HS-27A (cell line): ENCODE data around the gene DHX29.

Experiments used
- DNase-seq: peaks from one replicate; pipeline ENCODE4 v3.0.0-alpha.2; 2012; ENCODE audit warnings: low read depth, missing footprints

DHX29 gene

DNA sequence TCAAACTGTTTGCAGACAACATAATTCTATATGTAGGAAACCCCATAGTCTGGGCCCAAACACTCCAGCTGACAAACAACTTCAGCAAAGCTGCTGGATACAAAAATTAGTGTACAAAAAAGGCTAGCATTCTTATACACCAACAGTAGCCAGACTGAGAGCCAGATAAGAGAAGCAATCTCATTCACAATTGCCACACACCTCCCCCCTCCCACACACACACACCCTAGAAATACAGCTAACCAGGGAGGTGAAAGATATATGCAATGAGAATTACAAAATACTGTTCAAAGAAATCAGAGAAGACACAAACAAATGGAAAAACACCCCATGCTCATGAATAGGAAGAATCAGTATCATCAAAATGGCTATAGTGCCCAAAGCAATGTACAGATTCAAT, 9.3 kb upstream of the DHX29 start:
- no peak for DNase-seq

DNA sequence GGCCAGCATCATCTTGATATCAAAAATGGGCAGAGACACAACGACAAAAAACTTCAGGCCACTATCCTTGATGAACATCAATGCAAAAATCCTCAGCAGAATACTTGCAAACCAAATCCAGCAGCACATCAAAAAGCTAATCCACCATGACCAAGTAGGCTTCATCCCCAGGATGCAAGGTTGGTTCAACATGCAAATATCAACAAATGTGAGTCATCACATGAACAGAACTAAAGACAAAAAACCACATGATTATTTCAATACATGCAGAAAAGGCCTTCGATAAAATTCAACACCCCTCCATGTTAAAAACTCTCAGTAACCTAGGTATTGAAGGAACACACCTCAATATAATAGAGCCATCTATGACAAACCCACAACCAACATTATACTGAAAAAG, 8.8 kb upstream of the DHX29 start:
- DNase-seq, result no peak

DNA sequence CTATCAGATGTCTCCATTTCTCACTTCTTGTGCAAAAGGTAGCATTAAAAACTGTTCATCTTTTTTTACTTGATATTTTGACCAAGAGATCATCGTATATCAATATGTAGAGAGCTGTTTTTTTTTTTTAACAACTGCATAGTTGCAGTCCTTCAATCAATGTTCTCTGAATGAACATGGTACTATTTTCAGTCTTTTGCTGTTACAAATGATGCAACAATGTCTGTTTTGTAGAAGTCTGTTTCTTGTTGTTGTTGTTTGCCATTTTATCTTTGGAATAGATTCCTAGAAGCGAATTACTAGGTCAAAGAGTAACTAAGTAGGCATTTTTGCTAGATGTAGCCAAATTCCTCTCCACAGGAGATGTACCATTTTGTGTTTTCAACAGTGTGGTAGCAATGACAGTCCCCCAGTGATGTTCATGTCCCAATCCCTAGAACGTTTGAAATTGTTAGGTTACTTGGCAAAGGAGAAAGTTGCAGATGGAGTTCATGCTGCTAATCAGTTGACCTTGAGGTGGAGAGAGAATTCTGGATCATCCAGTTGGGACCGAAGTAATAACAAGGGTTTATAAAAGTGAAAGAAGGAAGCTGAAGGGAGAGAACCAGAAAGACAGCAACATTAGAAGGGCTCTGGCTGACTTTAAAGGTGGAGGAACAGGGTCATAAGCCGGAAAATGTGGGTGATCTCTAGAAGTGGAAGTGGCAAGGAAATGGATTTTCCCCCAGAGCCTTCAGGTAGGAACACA, 6.5 kb upstream of the DHX29 start:
- no peak for DNase-seq

DNA sequence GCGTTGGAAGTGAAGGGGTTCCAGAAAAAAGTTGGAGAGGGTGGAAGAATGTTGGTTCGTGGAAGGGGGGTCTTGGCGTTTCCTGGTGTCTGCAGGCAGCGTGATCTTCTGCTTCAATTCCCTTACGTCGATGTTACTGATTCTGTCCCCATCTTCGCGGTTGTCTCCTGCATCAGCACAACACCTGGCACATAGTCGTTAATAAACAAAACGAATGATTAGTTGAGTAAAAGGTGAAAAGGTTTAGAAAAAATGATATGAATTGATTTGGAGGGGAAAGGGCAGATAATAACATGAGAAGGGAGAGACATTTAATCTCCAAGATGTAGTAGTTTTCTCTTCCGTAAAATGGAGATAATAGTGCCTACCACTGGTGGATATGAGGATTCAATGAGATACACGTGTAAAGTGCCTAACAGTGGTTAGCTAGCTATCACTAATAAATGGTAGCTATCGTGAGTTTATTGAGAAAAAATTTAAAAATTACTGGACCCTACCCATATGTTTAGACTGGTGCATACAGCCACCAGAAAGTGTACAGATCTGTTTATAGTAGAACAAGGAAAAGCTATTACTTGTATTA, 851 bp upstream of the DHX29 start:
- no peak for DNase-seq

DNA sequence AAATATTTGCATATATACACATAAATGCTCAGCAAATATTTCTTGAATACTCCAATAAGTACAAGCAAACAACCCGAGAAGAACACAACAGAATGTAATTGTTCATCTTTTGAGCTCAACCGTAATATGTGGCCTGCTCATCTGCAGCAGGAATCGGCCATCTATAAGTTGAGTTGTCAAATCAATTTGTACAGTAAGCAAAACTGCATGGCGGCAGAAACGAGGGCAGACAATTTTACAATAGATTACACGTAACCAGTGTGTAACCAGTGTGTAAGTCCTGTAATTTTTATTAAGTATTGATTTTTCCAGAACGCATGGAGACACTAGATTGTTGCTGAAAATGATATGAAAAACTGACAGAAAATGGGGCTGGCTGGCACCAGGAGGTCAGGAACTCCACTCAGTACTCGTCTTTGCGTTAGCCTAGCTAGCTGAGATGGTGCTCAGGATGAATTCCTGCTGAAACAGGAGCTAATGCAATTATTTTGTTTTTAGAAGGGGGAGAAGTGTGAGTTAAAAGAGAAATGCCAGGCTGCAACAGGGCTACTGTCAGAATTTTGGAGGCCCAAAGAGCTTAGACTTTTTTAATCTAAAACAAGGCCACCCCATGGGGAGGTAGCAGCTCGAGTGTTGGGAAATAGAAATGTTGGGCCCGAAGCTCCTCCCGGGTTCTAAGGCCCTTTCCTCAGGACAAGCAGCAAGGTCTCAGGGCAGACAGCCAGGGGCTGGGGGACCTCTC, 682 bp downstream of the DHX29 start:
- no peak for DNase-seq

DNA sequence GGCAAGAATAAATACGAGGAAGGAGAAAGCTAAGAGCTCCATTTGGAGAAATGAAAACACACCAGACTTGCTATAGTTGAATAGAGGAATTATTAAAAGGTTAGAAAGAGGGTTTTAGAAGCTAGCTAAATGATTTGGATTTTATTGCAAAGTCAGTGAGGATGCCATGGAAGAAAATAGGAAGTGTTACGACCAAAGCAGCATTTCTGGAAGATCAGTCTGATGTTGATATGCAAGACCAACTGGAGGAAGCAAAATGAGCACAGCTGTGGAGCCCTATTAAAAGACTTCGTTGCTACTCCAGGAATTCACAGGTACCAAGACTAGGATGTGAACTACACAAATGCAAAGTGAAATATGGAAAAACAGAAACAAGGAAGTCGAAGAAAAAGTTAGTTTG, 2.1 kb downstream of the DHX29 start:
- DNase-seq, result no peak

DNA sequence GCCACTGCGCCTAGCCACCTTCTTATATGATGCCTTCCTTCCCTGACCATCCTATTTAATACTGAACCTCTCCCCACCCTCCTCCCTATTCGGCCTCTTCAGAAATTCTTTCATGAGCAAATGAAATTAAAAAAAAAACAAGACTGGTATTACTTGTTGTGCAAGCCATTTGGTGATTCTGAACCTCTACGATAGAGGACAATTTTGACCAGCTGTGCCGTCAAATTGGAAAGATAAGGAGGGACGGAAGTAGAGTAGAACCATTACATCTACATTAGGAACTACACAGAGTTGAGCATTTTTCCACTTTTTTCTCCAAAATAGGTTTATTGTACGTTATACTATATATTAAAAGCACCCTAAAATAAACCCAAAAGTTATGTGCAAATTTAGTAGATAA, 2.9 kb downstream of the DHX29 start:
- DNase-seq, result no peak

DNA sequence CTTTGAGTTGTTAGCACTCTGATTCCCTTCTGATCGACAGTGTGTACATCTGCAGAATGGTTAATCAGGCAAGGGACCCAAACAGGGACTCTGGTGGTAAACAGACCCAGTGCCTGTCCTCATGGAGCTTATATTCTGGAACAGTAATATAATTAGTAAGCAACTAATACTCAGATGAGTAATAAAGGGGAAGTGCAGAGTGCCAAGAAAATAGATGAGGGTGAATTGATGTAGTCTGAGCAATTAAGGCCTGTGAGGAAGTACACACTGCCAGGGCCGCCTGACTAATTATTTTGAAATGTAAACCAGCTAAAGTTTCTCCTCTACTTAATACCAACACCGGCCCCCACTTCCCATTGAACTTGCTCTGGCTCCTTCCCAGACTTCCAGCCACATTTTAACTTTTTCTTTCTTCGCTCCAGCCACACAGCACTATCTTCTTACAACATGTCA, 4.2 kb downstream of the DHX29 start:
- no peak for DNase-seq

DNA sequence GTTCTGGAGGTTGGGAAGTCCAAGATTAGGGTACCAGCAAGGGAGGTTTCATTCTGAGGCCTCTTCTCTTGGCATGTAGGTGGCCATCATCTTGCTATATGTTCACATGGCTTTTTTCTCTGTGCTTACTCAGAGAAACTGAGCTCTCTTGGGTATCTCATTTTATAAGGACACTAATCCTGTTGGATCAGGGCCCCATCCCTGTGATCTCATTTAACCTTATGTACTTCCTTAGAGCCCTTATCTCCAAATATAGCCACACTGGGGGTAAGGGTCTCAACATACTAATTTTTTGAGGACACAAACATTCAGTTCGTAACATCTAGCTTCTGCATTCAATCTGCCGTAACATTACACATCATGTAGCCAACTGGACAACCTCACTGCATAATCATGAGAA, 6.6 kb downstream of the DHX29 start:
- DNase-seq, result no peak

DNA sequence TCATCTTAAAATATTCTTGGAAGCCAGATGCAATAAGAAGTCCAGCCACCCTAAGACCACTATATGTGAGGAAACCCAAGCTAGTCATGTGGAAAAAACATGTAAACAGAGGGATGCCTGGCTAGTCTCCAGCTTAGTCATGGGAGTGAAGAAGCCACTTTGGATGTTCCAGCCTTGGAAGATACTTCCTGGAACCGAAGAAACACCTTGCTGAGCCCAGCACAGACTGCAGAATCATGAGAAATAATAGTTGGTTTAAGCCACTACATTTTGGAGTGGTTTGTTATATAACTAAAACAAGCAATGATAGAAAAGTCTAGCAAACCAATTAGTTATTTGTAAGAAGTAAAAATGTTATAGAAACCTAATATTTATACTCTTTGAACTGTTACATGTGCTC, 12.6 kb downstream of the DHX29 start:
- DNase-seq, result no peak

DNA sequence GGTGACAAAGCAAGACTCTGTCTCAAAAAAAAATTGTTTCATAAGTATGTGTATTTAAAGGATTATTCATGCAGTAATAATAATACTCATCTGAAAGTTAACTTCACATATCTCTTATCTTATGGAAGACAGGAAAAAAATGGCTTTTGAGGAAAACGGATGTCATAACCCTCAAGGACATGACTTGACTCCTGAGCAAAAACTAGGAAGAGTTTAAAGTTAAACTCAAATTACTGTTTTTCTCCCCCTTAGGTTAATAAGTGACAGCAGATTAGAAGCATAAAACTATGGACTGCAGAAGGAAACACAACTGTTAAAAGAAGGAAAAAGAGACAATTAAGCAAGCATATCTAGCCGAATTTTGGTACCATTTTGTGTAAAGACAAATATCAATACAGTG, 16.5 kb downstream of the DHX29 start:
- no peak for DNase-seq

DNA sequence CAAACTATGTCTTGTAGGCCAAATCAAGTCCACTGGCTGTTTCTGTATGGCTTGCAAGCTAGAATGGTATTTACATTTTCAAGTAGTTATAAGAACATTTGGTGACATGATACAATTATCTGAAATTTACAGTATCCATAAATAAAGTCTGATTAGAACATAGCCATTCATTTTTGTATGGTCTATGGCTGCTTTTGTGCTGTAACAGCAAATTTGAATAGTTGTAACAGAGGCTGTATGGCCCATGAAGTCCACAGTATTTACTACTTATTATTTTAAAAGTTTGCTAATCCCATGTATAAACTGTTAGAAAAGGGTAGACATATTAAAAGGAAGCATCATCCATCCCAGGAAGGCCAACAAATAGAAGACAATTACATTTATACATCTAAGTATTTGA, 17.7 kb downstream of the DHX29 start:
- DNase-seq, result no peak

DNA sequence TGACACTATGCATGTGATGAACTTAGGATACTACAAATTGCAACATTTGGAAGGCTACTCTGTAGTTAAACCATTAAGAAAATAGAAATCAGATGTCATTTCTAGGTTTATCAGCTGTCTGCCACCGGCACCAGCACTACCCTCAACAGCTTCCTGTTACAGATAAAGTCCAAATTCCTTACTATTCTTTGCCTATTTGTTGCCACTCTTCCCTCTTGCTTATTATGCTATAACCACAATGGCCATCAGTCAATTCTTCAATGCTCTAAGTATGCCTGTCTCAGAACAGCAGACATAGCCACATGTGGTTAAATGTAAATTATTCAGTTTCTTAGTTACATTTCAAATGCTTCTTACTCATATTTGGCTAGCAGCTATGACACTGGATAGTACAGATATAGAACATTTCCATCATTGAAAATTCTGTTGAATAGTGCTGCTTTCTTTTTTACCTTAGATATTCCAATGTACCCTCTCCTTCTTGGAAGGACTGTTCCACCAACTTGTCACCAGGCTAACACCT, 21.0 kb downstream of the DHX29 start:
- no peak for DNase-seq

DNA sequence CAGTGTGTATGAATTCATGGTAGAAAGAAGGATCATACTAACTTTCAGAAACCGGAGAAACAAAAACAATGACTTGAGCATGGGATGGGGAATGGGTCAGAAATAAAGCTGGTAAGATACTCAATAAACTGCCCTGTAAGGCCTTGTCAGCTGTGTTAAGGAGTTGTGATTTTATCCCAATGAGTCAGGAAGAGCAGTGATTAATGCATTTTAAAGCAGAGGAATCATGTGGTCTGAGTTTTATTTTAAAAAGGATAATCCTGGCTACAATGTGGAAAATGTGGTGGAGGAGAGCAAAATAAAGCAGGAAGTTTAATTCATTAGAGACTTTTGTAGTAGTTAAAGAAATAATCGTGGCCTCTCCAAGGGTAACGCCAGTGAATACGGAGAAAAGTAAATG, 28.7 kb downstream of the DHX29 start:
- DNase-seq, result no peak

DNA sequence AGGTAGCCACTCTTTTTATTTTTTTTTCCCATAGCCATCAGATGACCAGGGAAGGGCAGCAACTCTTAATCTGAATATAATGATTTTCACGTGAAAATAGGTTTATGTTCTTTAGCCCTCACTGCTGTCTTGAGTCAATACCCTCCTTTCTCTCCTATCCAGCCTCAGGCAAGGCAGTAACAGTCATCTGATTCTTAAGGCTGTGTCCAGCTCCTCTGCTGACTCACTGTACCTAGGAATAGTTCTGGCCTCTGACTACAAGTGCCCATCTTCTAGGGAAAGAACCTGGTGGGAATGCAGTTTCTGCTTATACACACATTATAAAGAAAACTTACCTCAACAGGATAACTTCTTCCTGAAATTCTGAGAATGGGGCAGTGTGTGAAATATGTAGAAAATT, 30.7 kb downstream of the DHX29 start:
- no peak for DNase-seq

DNA sequence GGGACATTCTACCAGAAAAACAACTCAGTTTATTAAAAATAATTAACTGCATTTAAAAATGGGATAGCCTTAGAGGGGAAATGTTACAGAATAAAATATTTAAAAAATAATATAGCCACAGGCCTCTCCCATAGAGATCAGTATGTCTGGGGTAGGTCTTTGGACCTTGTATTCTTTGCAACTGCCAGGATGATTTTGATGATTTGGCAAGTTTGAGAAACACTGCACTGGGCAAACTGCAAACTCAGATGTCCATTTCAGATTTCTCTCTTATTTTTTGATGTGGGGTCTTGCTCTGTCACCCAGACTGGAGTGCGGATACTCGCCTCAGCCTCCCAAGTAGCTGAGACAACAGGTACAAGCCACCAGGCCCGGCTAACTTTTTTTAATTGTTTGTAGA, 49.2 kb downstream of the DHX29 start:
- DNase-seq, result no peak

DNA sequence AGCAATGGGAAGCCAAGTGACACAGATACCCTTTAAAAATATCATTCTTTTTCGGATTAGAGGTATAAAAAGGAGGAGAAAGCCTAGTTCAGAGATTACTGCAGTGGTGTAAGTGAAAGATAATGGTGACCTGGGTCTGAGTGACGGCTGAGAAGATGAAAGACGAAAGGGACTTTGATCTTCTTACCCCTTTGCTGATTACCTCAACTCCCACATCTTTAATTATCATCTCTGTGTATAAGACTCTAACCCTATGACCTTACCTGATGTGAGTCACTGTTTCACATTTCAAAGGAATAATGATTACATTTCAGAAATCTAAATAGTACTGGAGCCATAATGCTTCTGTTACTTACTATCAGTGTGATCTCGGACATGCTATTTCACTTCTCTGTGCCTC, 52.7 kb downstream of the DHX29 start:
- DNase-seq, result no peak

DNA sequence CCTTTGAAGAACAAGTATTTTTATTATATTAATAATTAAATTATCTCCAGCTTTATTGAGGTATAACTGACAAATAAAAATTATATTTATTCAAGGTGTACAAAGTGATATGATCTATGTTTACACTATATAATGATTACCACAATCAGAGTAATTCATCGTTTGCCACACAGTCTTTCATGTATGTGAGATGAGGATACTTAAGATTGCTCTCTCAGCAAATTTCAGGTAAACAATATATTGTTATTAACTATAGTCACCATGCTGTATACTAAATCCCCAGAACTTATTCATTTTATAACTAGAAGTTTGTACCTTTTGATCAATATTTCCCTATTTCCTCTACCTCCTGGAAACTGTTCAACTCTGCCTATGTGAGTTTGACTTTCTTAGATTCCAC, 57.4 kb downstream of the DHX29 start:
- no peak for DNase-seq

DNA sequence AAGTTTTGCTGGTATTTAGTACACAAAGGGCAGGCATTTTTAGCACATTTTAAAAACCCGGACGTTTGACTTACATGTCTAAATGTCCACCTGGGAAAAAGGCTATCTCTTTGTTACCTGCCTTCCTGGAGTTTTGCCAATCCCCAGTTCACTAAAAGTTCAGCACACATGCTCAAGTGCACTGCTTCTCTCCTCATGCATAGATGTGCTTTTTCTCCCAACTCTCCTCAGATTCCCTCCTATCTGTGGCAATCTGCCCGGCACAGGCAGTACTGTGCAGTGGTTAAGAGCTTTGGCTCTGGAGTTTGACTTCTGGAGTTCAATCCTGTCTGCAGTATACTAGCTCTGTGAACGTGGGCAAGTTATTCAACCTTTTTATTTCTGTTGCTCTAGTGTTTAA, 65.7 kb downstream of the DHX29 start:
- no peak for DNase-seq

DNA sequence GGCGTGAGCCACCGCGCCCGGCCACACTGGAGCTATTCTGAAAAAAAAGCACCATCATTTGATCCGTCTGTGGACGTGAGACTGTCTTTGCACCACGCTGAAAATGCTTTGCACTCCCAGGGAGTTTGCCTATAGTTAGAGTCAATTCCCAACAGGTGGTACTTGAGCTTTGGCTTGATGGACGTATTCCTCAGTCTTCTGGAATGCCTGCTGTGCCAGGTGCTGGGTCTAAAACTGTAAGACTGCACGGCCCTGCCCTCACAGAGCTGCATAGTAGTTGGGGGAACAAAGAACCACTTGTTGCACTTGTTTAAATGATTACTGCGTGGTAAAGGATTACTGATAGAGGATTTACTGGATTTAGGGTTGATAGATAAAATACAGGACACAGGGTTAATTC, 70.7 kb downstream of the DHX29 start:
- DNase-seq, result no peak

DNA sequence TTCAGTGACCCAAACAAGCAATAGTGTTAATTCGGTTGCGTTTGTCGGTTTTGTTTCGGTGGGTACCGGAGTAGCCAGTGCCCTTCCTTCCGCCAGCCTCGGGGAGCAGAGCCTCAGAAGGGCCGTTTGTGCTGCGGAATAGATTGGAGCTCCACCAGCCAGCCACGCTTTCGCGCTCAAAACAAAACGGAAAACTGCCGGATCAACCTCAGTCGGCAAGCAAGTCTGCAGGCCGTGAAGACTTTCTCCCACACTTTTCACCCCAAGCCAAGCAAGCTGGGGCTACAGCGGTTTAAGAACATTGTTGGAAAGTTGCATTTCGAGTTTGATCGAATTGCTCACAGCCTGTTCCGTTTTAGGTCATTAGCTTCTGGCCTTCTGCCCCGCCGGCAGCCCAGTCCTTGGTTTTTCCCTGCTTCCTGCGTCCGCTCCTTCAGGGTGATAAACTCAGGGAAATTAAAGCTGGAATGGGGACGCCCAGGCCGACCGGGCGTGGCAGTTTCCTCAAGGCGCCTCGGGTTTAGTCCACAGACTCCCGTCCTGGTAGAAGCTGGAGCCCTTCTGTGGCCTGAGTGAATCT, 73.3 kb downstream of the DHX29 start:
- DNase-seq, result no peak

DNA sequence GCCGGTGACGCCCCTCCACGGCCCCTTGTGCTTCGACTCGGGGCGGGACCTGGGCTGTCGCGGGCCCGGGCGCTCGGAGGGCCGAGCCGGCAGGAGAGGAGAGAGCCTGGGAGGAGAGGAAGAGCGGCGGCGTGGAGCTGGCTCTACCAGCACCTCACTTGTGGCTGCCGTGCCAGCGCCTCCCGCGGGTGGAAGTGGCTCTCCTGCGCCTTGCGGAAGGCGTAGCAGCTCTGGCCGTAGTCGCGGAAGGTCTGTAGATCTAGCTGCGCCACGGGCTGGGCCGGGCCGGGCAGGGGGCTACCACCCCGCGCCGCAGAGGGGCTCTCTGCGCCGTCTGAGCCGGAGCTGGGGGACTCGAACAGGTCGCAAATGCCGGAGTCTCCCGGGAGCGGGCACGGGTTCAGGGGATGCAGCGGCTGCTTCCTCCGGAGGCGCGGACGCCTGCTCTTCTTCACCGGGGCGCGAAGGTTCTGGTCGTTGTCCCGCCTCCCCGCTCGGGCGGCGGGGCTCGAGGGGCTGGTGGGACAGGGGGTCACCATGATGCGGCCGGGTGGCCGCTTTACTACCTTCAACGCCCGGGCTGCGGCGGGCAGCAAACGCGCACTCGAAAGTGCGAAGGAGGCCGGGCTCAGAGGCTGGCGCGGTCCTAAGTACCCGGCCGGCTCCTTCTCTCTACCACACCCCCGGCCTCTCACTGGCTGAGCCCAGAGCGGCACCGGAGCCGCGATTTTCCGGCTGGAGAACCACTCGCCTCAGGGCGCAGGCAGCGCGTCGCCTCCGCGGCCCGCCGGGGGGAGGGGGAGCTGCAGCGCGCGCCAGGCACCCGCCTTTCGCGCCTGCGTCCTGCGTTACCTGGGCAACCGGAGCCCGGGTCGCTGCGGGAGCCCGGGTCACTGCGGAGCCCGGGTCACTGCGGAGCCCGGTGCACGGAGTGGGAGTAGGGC, 74.2 kb downstream of the DHX29 start, which contains the start of gene CCNO:
TSS of gene CCNO (minus strand) at position 624 of the 944 bp plus-strand sequence. CDS start at position 539, 85 bp downstream.
- peak; percentile 36 for DNase-seq
